WERI-Rb-1 (cell line): ENCODE results near the gene OR1Q1.

Experiments
- DNase-seq: peaks from one replicate; pipeline ENCODE4 v3.0.0-alpha.2; 2020
- H3K27ac ChIP-seq: fragments of 250-450 bp; sonication (Bioruptor Pico); 2 replicates; pipeline ENCODE4 v1.5.1; 2020; ENCODE audit warnings: mild to moderate bottlenecking, moderate library complexity
- H3K27me3 ChIP-seq: fragments of 250-450 bp; sonication (Bioruptor Pico); 2 replicates; pipeline ENCODE4 v1.5.1; 2021; ENCODE audit warnings: mild to moderate bottlenecking, low read depth, moderate library complexity; ENCODE audit not compliant: insufficient read depth, severe bottlenecking
- H3K36me3 ChIP-seq: fragments of 250-450 bp; sonication (Bioruptor Pico); 2 replicates; pipeline ENCODE4 v1.5.1; 2020; ENCODE audit warnings: mild to moderate bottlenecking, moderate library complexity
- H3K4me3 ChIP-seq: 2 replicates; pipeline ENCODE4 v1.5.1; 2011; ENCODE audit warnings: low read depth, mild to moderate bottlenecking, control low read depth, low read length
- H3K9me3 ChIP-seq: fragments of 250-450 bp; sonication (Bioruptor Pico); 2 replicates; pipeline ENCODE4 v1.5.1; 2021; ENCODE audit warnings: mild to moderate bottlenecking, moderate library complexity; ENCODE audit not compliant: severe bottlenecking
- TF ChIP-seq, protein P1 (sequence below): IDR thresholded peaks from 2 replicates; pipeline ENCODE4 v1.5.1; 2011; ENCODE audit warnings: low read depth, mild to moderate bottlenecking, control low read depth, inconsistent platforms, low read length

Gene OR1Q1

DNA sequence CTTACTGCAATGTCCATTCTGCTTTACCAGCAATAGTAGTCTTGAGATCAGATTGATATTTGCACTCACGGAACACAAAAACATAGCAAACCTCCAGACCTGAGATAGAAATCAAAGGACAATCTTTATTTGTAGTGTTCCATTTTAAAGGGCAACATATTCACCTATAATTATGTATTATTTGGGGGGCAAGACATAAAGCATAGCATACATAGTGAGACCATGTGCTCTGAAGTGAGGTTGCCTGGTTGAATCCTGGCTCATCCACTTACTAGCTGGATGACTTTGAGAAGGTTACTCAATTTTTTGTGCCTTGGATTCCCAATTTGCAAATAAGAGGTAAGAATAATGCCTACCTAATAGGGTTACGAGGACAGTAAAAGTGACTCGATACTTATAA is 43.0 kb downstream of the OR1Q1 start, which contains the start of gene OR1B1:
Gene OR1B1, minus strand, starts transcription at position 101 of the 400 bp plus-strand sequence.
- TF ChIP-seq, protein P1, sequence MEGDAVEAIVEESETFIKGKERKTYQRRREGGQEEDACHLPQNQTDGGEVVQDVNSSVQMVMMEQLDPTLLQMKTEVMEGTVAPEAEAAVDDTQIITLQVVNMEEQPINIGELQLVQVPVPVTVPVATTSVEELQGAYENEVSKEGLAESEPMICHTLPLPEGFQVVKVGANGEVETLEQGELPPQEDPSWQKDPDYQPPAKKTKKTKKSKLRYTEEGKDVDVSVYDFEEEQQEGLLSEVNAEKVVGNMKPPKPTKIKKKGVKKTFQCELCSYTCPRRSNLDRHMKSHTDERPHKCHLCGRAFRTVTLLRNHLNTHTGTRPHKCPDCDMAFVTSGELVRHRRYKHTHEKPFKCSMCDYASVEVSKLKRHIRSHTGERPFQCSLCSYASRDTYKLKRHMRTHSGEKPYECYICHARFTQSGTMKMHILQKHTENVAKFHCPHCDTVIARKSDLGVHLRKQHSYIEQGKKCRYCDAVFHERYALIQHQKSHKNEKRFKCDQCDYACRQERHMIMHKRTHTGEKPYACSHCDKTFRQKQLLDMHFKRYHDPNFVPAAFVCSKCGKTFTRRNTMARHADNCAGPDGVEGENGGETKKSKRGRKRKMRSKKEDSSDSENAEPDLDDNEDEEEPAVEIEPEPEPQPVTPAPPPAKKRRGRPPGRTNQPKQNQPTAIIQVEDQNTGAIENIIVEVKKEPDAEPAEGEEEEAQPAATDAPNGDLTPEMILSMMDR = no peak
- H3K27ac ChIP-seq = no peak within 1 kb of the TSS
- no peaks in the 10 kb centered on the region for H3K9me3 ChIP-seq
- H3K27me3 ChIP-seq = peaks cover 10% of the 10 kb centered on the region
- no peak for DNase-seq
- no peak within 1 kb of the TSS for H3K4me3 ChIP-seq
- no peaks in the 10 kb centered on the region for H3K36me3 ChIP-seq

DNA sequence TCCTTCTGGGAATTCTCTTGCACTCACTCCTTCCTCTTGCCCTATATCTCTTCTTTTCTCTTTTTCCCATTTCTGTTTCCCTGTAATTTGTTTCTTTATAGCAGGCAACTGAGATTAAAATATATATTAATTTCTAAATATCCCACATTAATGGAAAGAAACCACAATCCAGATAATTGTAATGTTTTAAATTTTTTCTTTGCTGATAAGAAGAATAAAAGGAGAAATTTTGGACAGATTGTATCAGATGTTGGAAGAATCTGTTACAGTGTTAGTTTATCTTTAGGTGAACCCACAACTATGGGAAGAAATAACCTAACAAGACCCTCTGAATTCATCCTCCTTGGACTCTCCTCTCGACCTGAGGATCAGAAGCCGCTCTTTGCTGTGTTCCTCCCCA is 46.9 kb downstream of the OR1Q1 start, which contains the start of gene OR1L1:
Gene OR1L1, plus strand, starts transcription at position 301 of the 400 bp plus-strand sequence. Its CDS starts 0 bp downstream, at position 301.
- TF ChIP-seq, protein P1 = no peak
- peaks cover 23% of the 10 kb centered on the region for H3K27me3 ChIP-seq
- H3K9me3 ChIP-seq = no peaks in the 10 kb centered on the region

More for the DNA sequence above, 46.9 kb downstream of the OR1Q1 start, which contains the start of gene OR1L1:
- H3K4me3 ChIP-seq = no peak within 1 kb of the TSS
- H3K36me3 ChIP-seq = no peaks in the 10 kb centered on the region
- DNase-seq = no peak
- no peak within 1 kb of the TSS for H3K27ac ChIP-seq
